GM12878 (cell line): ENCODE measurements around the gene CLSTN2. TPM values are rescaled to one million over a fixed set of nuclear protein-coding genes. Genes with fewer than 3 reads are reported as not detected.

Experiments
- polyA plus RNA-seq, 11 experiments: library from polyadenylated mRNA; depleted of rRNA in 4 of 11; unstranded in 6 of 11; stranded (reverse) in 5 of 11; fragments of >200 nt; fragmentation: Nextera tagmentation in 4 of 11; fragmentation: Illumina TruSeq in 1 of 11; extraction: Ambion mirVana in 4 of 11; extraction: Trizol in 1 of 11; gene quantifications; 1 replicate in 1 of 11; 2 replicates in 10 of 11; pipeline versions ENCODE4 v1.2.1 to v1.2.3, GENCODE V29; 2011 to 2016; ENCODE audit warnings: inconsistent platforms in 2 of 11, missing spikeins in 2 of 11, low read depth in 1 of 11
- total RNA-seq, 4 experiments: library from RNA; depleted of rRNA in 3 of 4; stranded (reverse); fragments of >200 nt in 3 of 4; fragmentation: Illumina TruSeq in 1 of 4; extraction: Trizol in 1 of 4; gene quantifications; 2 replicates each; pipeline versions ENCODE4 v1.2.1 to v1.2.3, GENCODE V29; 2013 to 2021
- TF ChIP-seq, protein P1 (sequence below): IDR thresholded peaks from 2 replicates; pipeline ENCODE4 v1.6.1; 2011; ENCODE audit warnings: low read depth, low read length, improper control_type of control experiment, borderline replicate concordance
- TF ChIP-seq, protein P2 (sequence below): fragments of 450-650 bp; IDR thresholded peaks from 2 replicates; pipeline ENCODE4 v1.6.1; 2017; ENCODE audit warnings: low read depth, mild to moderate bottlenecking, moderate library complexity
- TF ChIP-seq, protein P3 (sequence below): fragments of 150-350 bp; IDR thresholded peaks from 2 replicates; pipeline ENCODE4 v1.6.1; 2016; ENCODE audit warnings: low read depth, low read length

Gene CLSTN2
- total and polyA plus RNA-seq, 10 of the 15 experiments (the other 5 are each of a cell fraction or from before 2014, with no cell fraction given) = under 0.01 to 0.10 (median under 0.01) TPM; not detected in 5

DNA sequence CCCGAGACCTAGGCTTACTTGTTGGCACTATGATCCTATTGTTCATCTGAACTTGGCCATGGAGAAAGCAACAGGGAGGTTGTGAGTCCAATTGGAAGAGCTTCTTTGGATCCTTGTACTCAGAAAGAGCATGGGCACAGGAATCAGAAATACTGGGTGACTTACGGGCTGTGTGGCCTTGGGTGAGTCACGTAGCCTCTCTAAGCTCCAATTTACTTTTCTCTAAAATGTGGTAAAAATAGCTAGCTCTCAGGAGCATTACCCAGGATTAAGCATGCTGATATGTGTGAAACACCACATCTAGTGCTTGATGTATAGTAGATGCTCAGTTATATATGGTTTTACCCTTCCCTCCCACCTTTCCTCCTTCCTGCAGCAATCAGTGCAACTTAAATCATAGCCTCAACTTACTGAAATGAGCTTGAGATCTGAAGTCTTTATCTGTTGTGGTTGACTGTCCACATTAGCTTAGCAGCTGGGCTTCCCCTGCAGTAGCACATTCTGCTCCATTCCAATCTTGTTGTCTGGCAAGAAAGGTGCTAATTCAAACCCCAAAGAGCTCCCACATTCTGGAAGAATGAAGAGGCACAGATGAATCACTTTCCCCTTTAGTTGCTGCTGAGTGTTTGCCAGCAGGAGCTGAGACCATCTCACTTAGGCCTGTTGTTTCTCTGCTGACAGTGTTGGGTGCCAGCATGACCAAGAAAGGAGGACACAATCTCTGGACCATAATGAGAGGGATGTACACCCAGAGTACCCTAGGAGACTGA, 443.8 kb downstream of the CLSTN2 start (continued):
- TF ChIP-seq, protein P1, sequence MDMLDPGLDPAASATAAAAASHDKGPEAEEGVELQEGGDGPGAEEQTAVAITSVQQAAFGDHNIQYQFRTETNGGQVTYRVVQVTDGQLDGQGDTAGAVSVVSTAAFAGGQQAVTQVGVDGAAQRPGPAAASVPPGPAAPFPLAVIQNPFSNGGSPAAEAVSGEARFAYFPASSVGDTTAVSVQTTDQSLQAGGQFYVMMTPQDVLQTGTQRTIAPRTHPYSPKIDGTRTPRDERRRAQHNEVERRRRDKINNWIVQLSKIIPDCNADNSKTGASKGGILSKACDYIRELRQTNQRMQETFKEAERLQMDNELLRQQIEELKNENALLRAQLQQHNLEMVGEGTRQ = no peak
- TF ChIP-seq, protein P2, sequence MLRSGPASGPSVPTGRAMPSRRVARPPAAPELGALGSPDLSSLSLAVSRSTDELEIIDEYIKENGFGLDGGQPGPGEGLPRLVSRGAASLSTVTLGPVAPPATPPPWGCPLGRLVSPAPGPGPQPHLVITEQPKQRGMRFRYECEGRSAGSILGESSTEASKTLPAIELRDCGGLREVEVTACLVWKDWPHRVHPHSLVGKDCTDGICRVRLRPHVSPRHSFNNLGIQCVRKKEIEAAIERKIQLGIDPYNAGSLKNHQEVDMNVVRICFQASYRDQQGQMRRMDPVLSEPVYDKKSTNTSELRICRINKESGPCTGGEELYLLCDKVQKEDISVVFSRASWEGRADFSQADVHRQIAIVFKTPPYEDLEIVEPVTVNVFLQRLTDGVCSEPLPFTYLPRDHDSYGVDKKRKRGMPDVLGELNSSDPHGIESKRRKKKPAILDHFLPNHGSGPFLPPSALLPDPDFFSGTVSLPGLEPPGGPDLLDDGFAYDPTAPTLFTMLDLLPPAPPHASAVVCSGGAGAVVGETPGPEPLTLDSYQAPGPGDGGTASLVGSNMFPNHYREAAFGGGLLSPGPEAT = no peak
- TF ChIP-seq, protein P3, sequence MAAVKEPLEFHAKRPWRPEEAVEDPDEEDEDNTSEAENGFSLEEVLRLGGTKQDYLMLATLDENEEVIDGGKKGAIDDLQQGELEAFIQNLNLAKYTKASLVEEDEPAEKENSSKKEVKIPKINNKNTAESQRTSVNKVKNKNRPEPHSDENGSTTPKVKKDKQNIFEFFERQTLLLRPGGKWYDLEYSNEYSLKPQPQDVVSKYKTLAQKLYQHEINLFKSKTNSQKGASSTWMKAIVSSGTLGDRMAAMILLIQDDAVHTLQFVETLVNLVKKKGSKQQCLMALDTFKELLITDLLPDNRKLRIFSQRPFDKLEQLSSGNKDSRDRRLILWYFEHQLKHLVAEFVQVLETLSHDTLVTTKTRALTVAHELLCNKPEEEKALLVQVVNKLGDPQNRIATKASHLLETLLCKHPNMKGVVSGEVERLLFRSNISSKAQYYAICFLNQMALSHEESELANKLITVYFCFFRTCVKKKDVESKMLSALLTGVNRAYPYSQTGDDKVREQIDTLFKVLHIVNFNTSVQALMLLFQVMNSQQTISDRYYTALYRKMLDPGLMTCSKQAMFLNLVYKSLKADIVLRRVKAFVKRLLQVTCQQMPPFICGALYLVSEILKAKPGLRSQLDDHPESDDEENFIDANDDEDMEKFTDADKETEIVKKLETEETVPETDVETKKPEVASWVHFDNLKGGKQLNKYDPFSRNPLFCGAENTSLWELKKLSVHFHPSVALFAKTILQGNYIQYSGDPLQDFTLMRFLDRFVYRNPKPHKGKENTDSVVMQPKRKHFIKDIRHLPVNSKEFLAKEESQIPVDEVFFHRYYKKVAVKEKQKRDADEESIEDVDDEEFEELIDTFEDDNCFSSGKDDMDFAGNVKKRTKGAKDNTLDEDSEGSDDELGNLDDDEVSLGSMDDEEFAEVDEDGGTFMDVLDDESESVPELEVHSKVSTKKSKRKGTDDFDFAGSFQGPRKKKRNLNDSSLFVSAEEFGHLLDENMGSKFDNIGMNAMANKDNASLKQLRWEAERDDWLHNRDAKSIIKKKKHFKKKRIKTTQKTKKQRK = no peak
- TF ChIP-seq, all 136 proteins: peak for 0
